GM21529 (cell line): ENCODE measurements around the gene PLCG2.

Source experiments
- ATAC-seq: cut with Tn5 transposase; IDR thresholded peaks from one replicate; pipeline ENCODE4 v1.9.1; 2021; ENCODE audit not compliant: unreplicated experiment

Gene PLCG2

DNA sequence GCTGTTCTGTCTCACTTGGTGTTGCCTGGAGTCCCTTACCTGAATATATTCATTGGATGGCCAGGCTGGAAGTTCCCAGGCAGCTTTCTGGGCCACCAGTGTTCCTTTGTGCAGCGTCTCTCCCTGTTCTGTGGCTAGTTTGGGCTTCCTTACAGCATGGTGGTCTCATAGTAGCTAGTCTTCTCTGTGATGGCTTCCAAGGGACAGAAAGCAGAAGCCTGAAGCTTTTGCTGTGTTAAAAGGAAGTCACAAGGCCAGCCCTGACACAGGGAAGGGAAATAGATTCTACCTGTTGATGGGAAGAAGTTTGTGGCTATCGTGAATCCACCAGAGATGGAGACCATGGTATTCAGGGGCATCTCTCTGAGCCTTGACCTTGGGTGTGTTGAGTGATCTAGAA, 34.6 kb downstream of the PLCG2 start:
- ATAC-seq = no peak

DNA sequence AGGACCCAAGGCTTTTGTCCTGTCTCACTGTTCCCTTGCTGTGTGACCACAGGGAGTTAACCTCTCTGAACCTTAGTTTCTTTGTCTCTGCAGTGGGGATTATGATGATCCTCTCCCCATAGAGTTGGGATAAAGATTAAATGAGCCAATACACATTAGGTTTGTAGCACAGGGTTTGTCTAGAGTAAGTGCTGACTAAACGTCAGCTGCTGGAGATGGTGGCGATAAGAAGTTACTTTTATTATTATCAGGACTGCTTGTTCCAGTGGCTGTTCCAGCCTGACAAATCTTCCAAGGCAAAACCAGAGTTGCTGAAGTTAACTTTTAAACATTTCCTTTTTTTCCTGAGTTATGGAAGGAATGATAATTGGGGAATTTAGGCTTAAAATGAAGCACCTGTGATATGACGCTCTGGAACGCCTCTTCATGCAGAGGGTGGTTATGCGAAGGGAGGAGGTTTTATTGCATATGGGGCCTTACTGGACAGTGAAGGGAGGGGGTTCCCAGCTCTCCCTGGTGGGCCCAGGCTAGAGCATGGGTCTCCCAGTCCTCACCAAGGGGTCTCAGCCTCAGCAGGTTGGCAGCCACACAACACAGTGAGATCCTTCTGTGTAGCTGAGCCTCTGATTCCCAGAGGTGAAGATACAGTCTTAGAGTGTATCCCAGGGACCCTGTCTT, 35.8 kb downstream of the PLCG2 start:
- no peak for ATAC-seq

DNA sequence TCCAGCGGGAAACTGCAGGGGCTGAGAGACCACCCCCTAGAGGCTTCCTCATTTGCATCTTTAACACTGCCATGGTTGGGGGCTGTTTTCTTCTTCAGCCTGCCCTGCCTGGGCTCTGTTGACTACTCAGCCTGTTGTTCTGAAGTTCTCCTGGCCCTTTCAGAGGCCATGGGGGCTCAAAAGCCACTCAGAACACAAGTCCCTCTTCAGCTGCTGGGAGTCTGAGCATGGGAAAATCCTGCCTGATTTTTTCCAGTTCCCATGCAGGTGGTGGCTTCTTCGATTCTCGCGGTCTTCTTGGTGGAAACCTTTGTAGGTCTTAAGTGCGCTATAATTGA, 36.3 kb downstream of the PLCG2 start:
- ATAC-seq = no peak

DNA sequence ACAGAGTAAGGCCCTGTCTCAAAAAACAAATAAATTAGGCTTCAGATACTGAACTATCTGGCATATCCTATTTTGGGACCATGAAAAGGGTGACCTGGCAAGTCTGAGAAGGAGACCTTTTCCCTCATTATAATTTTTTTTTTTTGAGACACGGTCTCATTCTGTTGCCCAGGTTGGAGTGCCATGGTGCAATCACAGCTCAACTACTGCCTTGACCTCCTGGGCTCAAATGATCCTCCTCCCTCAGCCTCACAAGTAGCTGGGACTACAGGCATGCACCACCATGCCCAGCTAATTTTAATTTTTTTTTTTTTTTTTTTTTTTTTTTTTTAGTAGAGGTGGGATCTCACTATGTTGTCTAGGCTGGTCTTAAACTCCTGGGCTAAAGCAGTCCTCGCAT, 37.3 kb downstream of the PLCG2 start:
- no peak for ATAC-seq

DNA sequence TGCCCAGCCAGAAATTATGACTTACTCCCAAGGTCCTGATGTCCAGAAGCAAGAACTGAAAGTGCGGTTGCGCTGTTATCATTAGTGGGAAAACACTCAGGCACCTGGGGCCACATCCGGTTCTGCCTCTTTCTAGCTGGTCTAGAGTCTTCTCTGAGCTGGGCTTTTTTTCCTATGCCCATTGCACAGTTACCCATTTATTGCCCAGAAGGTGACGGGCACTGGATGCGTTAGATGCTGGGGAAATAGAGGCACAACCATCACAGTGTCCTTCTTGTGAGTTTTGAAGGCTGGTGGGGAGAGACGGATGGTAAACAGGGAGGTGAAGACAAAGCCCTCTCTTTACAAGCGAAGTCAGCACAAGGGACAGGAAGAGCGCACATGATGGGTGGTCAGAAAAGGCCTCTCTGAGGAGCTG, 37.7 kb downstream of the PLCG2 start:
- peak; percentile 20 for ATAC-seq

DNA sequence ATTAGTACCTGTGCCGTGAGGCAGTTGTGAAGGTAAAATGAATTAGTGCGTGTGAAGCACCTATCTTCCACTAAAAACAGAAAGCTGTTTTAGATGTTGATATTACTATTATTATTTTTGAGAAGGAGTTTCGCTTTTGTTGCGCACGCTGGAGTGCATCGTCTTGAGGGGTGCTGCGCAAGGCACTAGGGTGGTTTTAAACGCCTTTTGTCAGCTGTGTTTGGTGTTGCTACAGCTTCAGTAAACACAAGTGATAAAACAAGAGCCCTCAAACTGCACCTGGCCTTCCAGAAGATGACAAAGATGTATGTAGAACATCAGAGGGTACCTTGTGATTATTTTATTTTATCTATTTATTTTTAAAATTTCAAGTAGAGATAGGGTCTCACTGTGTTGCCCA, 38.2 kb downstream of the PLCG2 start:
- ATAC-seq = no peak

DNA sequence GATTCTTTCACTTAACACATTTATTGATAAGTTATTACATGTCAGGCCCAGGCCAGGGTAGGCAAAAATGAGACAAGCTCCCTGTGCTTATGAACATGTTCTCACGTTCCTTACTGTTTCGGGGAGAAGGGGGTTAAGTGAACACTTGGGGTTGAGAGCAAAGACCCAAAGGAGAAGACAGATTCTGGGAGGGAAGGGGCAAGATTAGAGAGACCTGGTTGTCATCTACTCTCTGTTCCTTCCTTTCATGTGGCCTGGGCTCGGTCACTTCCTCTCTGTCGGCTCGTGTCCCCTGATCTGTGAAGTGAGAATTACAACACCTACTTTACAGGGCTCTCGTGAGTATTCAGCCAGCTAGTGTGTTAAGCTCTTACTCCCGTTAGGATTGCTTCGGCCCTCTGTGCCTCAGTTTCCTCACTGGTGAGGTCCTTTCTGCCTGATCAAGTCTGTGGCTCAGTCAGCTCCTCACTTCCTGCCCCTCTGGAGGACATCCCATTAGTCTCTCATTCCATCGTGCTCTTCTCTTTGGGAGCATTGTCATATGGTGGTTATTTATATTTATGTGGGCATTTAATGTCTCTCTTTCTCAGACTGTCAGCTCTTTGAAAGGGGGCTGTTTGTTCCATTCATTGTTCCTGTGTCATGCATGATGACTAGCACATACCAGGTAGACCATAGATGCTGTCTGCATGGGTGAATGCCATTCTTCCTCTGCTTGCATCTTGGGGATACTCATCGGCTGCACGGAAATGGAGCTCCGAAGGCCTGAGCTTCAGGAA, 38.9 kb downstream of the PLCG2 start:
- ATAC-seq = peak; percentile 30

DNA sequence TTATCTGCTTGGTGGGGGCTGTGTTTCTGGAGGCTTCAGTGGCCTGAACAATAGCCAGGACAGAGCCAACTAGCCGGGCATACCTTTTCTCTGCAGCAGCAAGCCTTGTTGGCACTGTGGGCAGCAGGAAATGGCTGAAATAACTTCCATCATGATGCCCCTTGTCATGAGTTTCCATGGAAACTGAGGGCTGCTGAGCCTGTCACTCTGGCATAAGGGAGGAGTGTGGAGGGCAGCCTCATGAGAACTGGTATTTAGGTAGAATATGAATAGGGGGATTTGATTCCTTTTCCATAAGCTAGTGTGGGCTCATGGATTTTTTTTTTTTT, 39.4 kb downstream of the PLCG2 start:
- ATAC-seq = no peak

DNA sequence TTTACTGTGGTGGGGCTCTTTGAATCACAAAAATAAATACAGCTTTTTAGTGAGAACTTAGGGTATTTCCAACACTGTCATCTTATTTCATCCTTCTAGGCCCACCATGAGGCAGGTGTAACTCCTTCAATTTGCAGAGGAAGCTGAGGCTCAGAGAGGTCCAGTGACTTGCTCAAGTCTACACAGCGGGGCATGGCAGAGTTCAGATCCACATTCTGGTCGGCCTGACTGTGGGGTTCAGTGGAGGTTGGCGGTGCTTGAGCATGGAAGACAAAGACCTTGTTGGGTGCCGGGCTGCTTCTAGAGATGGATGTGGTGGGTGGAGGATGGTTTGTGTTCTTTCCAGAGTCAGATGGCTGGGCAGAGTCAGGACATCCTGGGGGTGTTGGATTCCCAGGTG, 39.8 kb downstream of the PLCG2 start:
- ATAC-seq = no peak

DNA sequence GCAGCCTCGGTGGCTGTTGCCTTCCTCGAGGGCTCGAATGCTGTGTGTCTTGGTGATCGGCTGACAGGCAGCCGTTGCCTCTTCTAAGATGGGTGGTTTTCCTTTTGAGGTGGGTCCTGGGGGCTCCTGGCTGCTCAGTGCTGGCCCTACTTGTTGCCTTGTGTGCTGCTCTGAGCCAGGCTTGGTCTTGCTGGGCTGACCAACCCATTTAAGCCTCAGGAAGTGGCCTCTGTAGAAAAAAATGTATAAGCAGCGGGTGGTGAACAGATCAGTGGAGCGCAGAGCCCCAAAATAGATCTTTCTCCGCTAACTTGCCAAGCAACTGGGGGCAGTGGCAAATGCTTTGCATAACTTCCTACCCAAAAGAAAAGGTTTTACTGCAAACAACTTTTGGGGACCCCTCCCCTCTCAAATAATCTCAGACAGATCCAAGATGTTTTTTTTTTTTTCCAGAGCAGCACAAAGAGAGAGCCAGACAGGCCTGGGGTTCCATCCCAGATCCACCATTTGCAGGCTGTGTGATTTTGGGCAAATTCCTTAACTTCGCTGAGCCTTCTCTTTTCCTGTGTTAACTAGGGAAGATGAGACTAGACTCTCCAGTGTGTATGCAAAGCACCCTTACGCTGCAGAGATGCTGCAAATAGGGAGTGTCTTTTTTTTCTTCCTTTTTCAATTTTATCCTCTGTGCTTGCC, 42.5 kb downstream of the PLCG2 start:
- ATAC-seq = peak; percentile 41

DNA sequence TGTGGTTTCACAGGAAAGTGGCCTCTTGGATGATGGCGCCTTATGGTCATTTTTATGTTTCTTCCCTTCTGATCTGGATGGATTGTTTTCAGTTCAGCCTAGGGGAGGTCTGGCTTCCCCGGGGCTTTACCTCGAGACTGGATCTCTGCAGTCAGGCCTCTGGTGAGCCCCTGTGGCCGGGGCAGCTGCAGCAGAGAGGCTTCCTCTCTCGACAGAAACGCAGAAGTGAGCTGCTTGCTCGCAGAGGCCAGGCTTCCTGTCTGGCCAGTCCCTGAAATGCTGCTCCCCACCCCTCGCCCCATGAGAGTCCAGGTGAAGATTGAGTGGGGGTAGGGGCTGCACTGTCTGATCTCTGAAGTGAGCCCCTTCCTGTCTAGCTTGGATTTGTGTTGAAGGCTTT, 44.0 kb downstream of the PLCG2 start:
- ATAC-seq = peak; percentile 54

DNA sequence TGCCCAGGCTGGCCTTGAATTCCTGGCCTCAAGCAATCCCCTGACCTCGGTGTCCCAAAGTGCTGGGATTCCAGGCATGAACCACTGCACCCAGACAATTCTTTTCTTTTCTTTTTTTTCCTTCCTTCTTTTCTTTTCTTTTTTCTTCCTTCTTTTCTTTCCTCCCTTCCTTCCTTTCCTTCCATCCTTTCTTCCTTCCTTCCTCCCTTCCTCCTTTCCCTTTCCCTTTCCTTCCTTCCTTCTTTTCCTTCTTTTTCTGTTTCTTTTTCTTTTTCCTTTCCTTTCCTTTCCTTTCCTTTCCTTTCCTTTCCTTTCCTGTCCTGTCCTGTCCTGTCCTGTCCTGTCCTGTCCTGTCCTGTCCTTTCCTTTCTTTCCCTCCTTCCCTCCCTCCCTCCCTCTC, 44.6 kb downstream of the PLCG2 start:
- ATAC-seq = no peak

DNA sequence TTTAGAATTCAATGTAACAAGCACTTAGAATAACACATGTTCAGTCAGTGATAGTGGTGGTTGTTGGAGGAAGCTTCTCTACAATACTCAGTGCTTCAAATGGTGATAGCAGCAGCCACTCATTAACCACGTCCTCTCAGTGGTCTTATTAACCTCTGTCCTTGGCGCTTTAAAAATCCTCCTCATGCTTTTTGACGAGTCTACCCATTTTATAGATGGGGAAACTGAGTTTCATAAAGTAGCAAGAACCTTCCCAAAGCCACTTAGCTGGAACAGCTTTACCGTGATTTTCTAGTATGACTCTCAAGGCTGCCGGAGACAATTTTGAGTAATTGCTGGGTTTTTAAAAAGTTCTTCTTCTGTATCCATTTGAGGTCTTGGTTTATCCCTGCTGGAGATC, 47.4 kb downstream of the PLCG2 start:
- ATAC-seq = no peak

DNA sequence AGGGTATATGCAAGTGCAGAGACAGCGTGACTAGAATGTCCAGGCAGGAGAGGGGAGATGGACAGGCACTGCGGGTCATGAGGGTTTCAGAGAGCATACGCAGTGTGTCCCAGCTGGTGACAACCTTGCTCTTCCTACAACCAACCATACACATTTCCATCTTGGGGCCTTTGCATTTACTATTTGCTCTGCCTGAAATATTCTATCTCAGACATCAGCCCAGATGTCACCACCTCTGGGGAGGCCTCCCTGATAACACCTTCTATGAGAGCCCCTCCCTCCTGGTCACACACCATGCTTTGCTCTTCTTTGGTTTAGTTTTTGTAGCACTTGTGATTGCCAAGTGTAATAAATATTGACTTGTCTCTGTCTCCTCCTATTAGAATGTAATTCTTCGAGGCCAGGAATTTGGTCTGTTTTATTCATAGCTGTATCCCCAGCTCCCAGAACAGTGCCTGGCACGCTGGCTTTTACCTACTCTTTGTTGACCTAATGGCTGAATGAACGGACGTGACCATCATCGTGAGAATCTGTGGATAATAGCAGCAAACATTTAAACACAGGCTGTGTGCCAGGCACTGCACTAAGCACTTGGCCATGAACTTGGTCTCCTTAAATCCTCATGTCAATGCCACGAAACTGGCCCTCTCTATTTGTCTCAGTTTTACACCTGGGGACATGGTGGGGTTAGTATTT, 51.9 kb downstream of the PLCG2 start:
- ATAC-seq = peak; percentile 4

DNA sequence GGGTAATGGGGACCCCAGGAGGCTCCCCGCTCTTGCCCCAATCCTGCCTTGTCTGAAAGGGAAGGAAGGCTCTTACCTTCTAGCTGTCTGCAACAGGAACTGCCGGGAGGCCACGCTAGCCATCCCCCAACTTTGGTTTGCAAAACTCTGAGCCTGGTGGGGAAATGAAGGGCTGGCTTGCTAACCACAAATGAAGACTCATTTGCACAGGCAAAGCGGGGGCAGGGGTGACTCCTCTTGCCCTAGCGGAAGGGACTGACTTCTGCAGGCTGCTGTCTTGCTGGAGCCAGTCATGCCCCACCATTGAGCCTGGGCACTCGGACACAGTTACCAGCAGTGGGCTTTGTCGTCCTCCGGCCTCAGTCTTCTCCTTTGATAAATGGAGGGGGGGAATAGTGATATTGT, 52.6 kb downstream of the PLCG2 start:
- peak; percentile 73 for ATAC-seq

DNA sequence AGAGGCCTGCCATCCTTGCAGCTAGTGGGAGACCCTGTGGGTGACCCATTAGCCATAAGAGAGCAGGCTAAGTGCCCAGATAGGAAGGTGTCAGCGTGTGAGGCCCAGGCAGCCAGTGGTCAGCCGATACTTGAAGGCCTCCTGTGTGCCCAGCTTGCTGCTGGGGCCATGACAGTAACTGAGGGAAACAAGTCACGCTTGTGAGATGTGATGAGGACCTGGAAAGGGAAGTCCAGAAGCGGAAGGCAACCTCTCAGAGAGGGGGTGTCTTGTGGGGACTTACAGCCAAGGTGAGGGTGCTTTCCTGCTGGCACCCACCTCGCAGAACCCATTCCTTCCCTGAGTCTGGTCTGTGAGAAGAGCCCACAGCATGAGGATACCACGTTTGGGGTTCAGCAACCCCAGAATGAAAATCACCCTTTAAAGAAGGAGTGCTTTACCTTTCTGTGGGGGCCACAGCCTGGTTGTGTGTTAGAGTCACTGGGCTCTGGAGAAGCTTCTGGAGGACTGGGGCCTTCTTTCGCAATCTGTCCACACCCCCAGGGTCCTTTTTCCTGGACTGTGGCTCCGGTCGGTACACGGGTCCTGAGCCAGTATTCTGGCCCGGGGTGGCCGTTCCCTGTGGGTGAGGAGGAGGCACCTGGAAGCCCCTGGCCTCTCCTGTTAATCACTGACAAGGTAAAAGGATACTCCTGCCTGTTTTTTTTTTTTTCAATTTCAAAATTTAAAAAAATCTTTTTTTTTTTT, 53.9 kb downstream of the PLCG2 start:
- ATAC-seq = no peak

DNA sequence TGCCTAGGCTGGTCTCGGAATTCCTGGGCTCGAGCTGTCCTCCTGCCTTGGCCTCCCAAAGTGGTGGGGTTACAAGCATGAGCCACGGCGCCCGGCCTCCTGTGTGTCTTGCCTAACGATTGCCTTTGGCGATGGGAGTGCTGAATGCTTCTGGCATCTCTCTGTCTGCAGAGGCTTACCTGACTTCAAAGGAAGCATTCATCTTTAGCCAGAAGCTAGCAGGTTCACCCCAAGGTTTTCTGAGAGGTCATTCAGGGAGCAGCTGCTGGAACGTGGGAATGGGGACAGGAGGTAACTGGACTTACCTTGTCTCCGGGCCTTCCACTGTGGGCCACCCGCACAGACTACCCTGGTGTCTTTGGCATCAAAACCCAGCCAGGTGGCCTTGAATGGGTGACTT, 54.7 kb downstream of the PLCG2 start:
- ATAC-seq = no peak

DNA sequence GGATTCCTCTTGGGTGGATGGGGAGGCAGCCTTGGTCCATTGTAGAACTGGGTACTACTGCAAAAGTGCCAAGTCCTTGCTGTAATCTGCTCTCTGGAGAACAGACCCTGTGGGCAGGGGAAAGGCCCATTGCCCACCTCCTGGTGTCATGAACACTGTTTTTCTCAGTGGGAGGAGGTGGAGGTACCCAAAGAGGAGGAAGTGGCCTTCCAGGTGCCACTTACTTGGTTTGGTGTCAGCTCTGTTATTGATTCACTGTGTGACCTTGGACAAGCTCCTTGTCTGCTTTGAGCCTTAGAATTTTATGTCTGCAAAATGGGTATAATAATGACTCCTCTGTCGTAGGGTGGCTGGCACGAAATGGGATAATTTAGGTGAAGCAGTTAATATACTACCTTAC, 55.8 kb downstream of the PLCG2 start:
- no peak for ATAC-seq

DNA sequence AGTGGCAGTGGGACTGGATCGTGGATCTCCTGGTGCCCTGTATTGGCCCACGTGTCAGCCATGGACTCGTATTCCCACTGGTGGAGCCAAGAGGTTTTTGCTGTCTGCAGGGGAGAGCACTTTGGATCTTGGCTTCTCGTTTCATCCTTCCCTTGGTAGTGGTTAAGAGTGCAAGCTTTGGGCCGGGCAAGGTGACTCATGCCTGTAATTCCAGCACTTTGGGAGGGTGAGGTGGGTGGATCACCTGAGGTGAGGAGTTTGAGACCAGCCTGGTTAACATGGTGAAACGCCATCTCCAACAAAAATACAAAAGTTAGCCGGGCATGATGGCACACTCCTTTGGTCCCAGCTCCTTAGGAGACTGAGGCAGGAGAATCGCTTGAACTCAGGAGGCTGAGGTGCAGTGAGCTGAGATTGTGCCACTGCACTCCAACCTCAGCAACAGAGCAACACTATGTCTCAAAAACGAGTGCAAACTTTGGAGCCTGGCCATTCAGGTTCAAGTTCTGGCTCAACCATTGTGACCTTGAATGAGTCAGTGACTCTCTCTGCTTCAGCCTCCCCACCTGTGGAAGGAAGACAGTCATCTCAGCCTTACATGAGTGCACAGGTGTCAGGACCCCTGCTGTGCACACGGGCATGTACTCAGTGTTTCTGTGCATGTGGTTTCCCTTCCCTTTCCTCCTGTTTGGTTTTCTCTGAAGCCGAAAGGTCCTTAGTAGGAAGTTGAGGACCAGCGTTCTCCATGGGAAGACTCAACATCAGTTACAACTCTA, 57.4 kb downstream of the PLCG2 start:
- ATAC-seq = peak; percentile 63

DNA sequence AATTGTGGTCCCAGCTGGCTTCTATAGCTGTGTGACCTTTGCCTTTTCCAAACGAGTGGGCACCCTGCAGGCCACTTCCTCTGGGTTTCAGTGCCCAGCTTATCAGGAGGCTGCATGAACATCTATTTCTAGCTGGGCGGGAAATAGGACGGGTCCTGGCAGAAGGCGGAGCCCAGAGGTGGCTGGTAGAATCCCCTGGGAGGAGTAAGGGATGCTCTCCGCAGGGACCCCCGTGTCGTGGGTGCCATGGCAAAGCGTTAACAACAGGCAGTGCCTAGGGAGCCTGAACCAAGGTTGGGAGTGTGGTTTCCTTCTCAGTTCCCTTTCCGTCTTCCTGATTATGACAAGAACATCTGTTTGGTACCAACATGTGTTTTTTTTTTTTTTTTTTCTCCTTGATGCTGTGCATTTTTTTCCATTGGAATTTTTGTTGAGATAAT, 58.2 kb downstream of the PLCG2 start:
- peak; percentile 30 for ATAC-seq
